GM12878 (cell line): ENCODE data around the gene ANO8. TPM values are rescaled to one million over a fixed set of nuclear protein-coding genes. Genes with fewer than 3 reads are reported as not detected.

Source experiments
- ATAC-seq: fragments of 200-7000 bp; cut with Tn5 transposase; 3 replicates; pipeline ENCODE4 v1.9.1; 2020; ENCODE audit warnings: mild to moderate bottlenecking, moderate library complexity
- BruUV-seq: library from RNA; stranded (reverse); fragments of 400-500 nt; replicated peaks from 2 replicates; lab custom pipeline; 2021; lab: Mats Ljungman, UMichigan
- CTCF ChIA-PET: fragments of 300-600 bp; sonication (Branson Sonifier 250); formaldehyde crosslinking; extraction: SDS; loops from one replicate; lab custom pipeline; 2021; ENCODE audit warnings: inconsistent platforms; lab: Yijun Ruan, JAX
- POLR2A ChIA-PET: fragments of 350-600 bp; formaldehyde crosslinking; extraction: SDS; loops from one replicate; lab custom pipeline; 2021; ENCODE audit warnings: inconsistent platforms; lab: Charles Lee
- RAD21 ChIA-PET: fragments of 300-600 bp; sonication (Branson Sonifier 250); formaldehyde crosslinking; loops from one replicate; lab custom pipeline; 2023; ENCODE audit warnings: antibody characterized with exemption; ENCODE audit not compliant: unreplicated experiment; lab: Charles Lee
- SMC1A ChIA-PET: fragments of 300-600 bp; sonication (Branson Sonifier 250); formaldehyde crosslinking; loops from one replicate; lab custom pipeline; 2023; ENCODE audit not compliant: unreplicated experiment, uncharacterized antibody; lab: Charles Lee
- DNase-seq: peaks from one replicate; pipeline ENCODE4 v3.0.0-alpha.2; 2011; ENCODE audit warnings: low read depth, low spot score
- FAIRE-seq: peaks from 3 replicates; lab custom pipeline; 2011; peaks lifted over from hg19 to GRCh38; lab: Jason Lieb, UNC
- H2AFZ ChIP-seq: 2 replicates; pipeline ENCODE4 v1.6.0; 2011; ENCODE audit warnings: low read depth, low read length, control low read depth; ENCODE audit not compliant: control insufficient read depth
- H3K27ac ChIP-seq: 2 replicates; pipeline ENCODE4 v1.5.1; 2011; ENCODE audit warnings: control low read depth; ENCODE audit not compliant: control insufficient read depth, insufficient read depth
- H3K27me3 ChIP-seq, 2 experiments: replicated peaks in 1 of 2; 2 replicates each; pipeline versions ENCODE4 v1.6.0 to v1.6.1; 2011; ENCODE audit warnings: low read length in 1 of 2; ENCODE audit not compliant: control insufficient read depth in 2 of 2, insufficient read depth in 2 of 2
- H3K36me3 ChIP-seq, 2 experiments: 2 replicates each; pipeline ENCODE4 v1.5.1; 2011; ENCODE audit warnings: low read length in 1 of 2; ENCODE audit not compliant: control insufficient read depth in 2 of 2, insufficient read depth in 2 of 2
- H3K4me1 ChIP-seq: 2 replicates; pipeline ENCODE4 v1.6.1; 2011; ENCODE audit warnings: mild to moderate bottlenecking, low read length, moderate library complexity, mixed read lengths; ENCODE audit not compliant: control insufficient read depth, insufficient read depth
- H3K4me2 ChIP-seq: 2 replicates; pipeline ENCODE4 v1.6.0; 2011; ENCODE audit warnings: control low read depth; ENCODE audit not compliant: control insufficient read depth, insufficient read depth
- H3K4me3 ChIP-seq: fragments of 200-600 bp; sonication (generic); 2 replicates; pipeline ENCODE4 v1.5.1; 2016
- H3K79me2 ChIP-seq: 2 replicates; pipeline ENCODE4 v1.6.0; 2011; ENCODE audit warnings: low read length; ENCODE audit not compliant: control insufficient read depth, insufficient read depth
- H3K9ac ChIP-seq: 2 replicates; pipeline ENCODE4 v1.8.0; 2011; ENCODE audit warnings: low read length, control low read depth, mixed read lengths; ENCODE audit not compliant: control insufficient read depth, insufficient read depth
- H3K9me3 ChIP-seq: replicated peaks from 3 replicates; pipeline ENCODE4 v1.5.1; 2011; ENCODE audit warnings: mild to moderate bottlenecking, low read length; ENCODE audit not compliant: control insufficient read depth, insufficient read depth
- H4K20me1 ChIP-seq: 2 replicates; pipeline ENCODE4 v1.6.0; 2011; ENCODE audit not compliant: control insufficient read depth, insufficient read depth
- CHD2 ChIP-seq: IDR thresholded peaks from 2 replicates; pipeline ENCODE4 v1.6.1; 2011; ENCODE audit warnings: low read depth, low read length, improper control_type of control experiment, borderline replicate concordance
- HCFC1 ChIP-seq: fragments of 150-350 bp; IDR thresholded peaks from 2 replicates; pipeline ENCODE4 v1.6.1; 2014; ENCODE audit warnings: low read length
- LARP7 ChIP-seq: fragments of 450-650 bp; IDR thresholded peaks from 2 replicates; pipeline ENCODE4 v1.6.1; 2017; ENCODE audit warnings: mild to moderate bottlenecking
- MYC ChIP-seq: IDR thresholded peaks from 2 replicates; pipeline ENCODE4 v1.6.1; 2011; ENCODE audit warnings: mild to moderate bottlenecking, low read length, moderate library complexity, inconsistent platforms; ENCODE audit not compliant: insufficient read depth, insufficient replicate concordance, insufficient read length, severe bottlenecking
- NFYB ChIP-seq: IDR thresholded peaks from 2 replicates; pipeline ENCODE4 v1.6.1; 2011; ENCODE audit warnings: low read depth, mild to moderate bottlenecking, low read length, improper control_type of control experiment, moderate library complexity; ENCODE audit not compliant: insufficient read depth
- NR2F1 ChIP-seq: fragments of 450-650 bp; conservative IDR thresholded peaks from 2 replicates; pipeline ENCODE4 v1.6.1; 2017; ENCODE audit warnings: mild to moderate bottlenecking
- WGBS: methylation state at CpG from one replicate; pipeline ENCODE4 v1.1.6; 2016; ENCODE audit warnings: low lambda C conversion rate; ENCODE audit not compliant: insufficient replicate concordance, insufficient coverage; ENCODE audit errors: missing lambda C conversion rate; 5-methylcytosine and 5-hydroxymethylcytosine counted together
- in situ Hi-C: fragments of 300-500 bp; cut with MboI; formaldehyde crosslinking; loops from 9 replicates; pipeline ENCODE4 v1.14.3; 2018; ENCODE audit warnings: mixed read lengths
- intact Hi-C: fragments of 100-400 bp; cut with micrococcal nuclease; formaldehyde crosslinking; loops from one replicate; pipeline ENCODE4 v1.14.2; 2022; ENCODE audit not compliant: unreplicated experiment
- polyA plus RNA-seq, 11 experiments: library from polyadenylated mRNA; depleted of rRNA in 4 of 11; unstranded in 6 of 11; stranded (reverse) in 5 of 11; fragments of >200 nt; fragmentation: Nextera tagmentation in 4 of 11; fragmentation: Illumina TruSeq in 1 of 11; extraction: Ambion mirVana in 4 of 11; extraction: Trizol in 1 of 11; gene quantifications; 1 replicate in 1 of 11; 2 replicates in 10 of 11; pipeline versions ENCODE4 v1.2.1 to v1.2.3, GENCODE V29; 2011 to 2016; ENCODE audit warnings: inconsistent platforms in 2 of 11, missing spikeins in 2 of 11, low read depth in 1 of 11
- total RNA-seq, 4 experiments: library from RNA; depleted of rRNA in 3 of 4; stranded (reverse); fragments of >200 nt in 3 of 4; fragmentation: Illumina TruSeq in 1 of 4; extraction: Trizol in 1 of 4; gene quantifications; 2 replicates each; pipeline versions ENCODE4 v1.2.1 to v1.2.3, GENCODE V29; 2013 to 2021
- TF ChIP-seq, protein P1 (sequence below): fragments of 450-650 bp; formaldehyde crosslinking; IDR thresholded peaks from 2 replicates; pipeline ENCODE4 v1.4.0; 2022; ENCODE audit warnings: mild to moderate bottlenecking, moderate library complexity
- TF ChIP-seq, protein P2 (sequence below): fragments of 450-650 bp; IDR thresholded peaks from 2 replicates; pipeline ENCODE4 v1.6.1; 2017; ENCODE audit warnings: borderline replicate concordance

ANO8 gene
- total and polyA plus RNA-seq, 10 of the 15 experiments (the other 5 are each of a cell fraction or from before 2014, with no cell fraction given), result 0.04 to 6.7 (median 1.1) TPM

- RAD21 ChIA-PET, result no interaction called here
- intact Hi-C loops, result loop anchor here (5.0 kb wide), 1 partner anchor 46 kb away; no protein-coding TSS in a partner anchor
- POLR2A ChIA-PET, result interaction anchor here (0.6 kb wide), 1 partner anchor 33 kb away, joined by 3 read pairs; no protein-coding TSS in a partner anchor
- peak overlapping the region; percentile 88 for H3K9ac ChIP-seq
- no peaks in the 10 kb centered on the region; the same call in 2 of the 3 replicates for H3K9me3 ChIP-seq
- H3K27ac ChIP-seq, result peak overlapping the region; percentile 84
- H3K27me3 ChIP-seq, result no peaks in the 10 kb centered on the region
- DNase-seq (no peak), FAIRE-seq (no peak), ATAC-seq (peak; percentile 5)
- H4K20me1 ChIP-seq, result no peaks in the 10 kb centered on the region
- SMC1A ChIA-PET, result no interaction called here
- WGBS, result 4% methylated on average over 50 of the region's 50 CpGs
- peak overlapping the region; percentile 91 for H2AFZ ChIP-seq
- H3K79me2 ChIP-seq, result peaks cover 6% of the 10 kb centered on the region
- in situ Hi-C loops, result no loop called here
- peak overlapping the region; percentile 100 for H3K4me3 ChIP-seq
- TSS peak; percentile 69 for BruUV-seq
- CTCF ChIA-PET, result no interaction called here
- peak overlapping the region; percentile 100 for H3K4me2 ChIP-seq
- TF ChIP-seq, protein P1, sequence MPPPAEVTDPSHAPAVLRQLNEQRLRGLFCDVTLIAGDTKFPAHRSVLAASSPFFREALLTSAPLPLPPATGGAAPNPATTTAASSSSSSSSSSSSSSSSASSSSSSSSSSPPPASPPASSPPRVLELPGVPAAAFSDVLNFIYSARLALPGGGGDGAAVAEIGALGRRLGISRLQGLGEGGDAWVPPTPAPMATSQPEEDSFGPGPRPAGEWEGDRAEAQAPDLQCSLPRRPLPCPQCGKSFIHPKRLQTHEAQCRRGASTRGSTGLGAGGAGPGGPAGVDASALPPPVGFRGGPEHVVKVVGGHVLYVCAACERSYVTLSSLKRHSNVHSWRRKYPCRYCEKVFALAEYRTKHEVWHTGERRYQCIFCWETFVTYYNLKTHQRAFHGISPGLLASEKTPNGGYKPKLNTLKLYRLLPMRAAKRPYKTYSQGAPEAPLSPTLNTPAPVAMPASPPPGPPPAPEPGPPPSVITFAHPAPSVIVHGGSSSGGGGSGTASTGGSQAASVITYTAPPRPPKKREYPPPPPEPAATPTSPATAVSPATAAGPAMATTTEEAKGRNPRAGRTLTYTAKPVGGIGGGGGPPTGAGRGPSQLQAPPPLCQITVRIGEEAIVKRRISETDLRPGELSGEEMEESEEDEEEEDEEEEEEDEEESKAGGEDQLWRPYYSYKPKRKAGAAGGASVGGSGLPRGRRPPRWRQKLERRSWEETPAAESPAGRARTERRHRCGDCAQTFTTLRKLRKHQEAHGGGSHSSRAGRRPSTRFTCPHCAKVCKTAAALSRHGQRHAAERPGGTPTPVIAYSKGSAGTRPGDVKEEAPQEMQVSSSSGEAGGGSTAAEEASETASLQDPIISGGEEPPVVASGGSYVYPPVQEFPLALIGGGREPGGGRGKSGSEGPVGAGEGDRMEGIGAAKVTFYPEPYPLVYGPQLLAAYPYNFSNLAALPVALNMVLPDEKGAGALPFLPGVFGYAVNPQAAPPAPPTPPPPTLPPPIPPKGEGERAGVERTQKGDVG (CRISPR knock-in tag), result 0 out of 2 replicates have a peak, but pooled peaks have one; percentile 53
- TF ChIP-seq, protein P2, sequence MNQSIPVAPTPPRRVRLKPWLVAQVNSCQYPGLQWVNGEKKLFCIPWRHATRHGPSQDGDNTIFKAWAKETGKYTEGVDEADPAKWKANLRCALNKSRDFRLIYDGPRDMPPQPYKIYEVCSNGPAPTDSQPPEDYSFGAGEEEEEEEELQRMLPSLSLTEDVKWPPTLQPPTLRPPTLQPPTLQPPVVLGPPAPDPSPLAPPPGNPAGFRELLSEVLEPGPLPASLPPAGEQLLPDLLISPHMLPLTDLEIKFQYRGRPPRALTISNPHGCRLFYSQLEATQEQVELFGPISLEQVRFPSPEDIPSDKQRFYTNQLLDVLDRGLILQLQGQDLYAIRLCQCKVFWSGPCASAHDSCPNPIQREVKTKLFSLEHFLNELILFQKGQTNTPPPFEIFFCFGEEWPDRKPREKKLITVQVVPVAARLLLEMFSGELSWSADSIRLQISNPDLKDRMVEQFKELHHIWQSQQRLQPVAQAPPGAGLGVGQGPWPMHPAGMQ, result no peak
- no peak for TF ChIP-seq MYC
- TF ChIP-seq HCFC1, result peak; percentile 34; the same call in 1 of the 2 replicates
- TF ChIP-seq NR2F1, result 0 out of 2 replicates have a peak, but pooled peaks have one; percentile 1
- 0 out of 2 replicates have a peak, but pooled peaks have one; percentile 2 for TF ChIP-seq NFYB
- peak; percentile 47; the same call in 1 of the 2 replicates for TF ChIP-seq LARP7
- 0 out of 2 replicates have a peak, but pooled peaks have one; percentile 10 for TF ChIP-seq CHD2
- H3K36me3 ChIP-seq, result no peaks in the 10 kb centered on the region; a peak in 2 of 4 replicates
- H3K4me1 ChIP-seq, result peaks cover 21% of the 10 kb centered on the region
These were observed 3.2 kb upstream of the ANO8 start for GRCh38 chr19:17337675-17338432.
